8988T (cell line): ENCODE data around the gene RANBP6.

Experiments
- DNase-seq: peaks from one replicate; pipeline ENCODE4 v3.0.0; 2011

The RANBP6 gene

DNA sequence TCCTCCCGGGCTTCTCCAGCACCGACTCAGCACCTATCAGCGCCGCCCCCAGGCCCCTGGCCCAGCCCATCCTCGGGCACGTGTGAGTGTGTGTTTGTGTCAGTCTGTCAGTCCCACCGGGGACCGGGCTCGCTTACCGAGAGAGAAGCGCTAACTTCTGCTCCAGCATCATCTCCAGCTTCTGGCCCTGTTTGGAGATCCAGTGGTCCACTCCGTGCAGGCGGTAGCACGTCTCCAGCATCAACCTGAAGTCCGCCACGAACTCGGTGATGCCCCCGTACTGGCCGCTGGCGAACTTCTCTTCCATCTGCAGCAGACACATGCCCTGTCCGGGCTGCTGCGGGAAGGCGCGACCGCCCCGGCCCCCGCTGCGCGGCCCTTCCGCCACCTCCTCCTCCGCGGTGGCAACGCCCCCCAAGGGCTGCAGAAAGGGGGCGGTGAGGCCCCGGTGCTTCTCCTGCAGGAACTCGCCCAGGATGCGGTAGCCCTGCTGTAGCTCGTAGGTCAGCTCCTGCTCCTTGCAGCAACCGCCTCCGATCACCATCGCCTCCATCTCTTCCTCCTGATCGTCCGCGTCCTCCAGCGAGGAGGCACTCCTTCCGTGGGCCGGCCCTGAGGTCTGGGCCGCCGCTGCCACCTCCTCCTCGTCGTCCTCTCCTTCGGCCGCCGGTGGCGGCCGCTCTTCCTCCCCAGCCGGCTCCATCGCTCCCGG lies 8.2 kb downstream of the RANBP6 start:
- peak; percentile 38 for DNase-seq

DNA sequence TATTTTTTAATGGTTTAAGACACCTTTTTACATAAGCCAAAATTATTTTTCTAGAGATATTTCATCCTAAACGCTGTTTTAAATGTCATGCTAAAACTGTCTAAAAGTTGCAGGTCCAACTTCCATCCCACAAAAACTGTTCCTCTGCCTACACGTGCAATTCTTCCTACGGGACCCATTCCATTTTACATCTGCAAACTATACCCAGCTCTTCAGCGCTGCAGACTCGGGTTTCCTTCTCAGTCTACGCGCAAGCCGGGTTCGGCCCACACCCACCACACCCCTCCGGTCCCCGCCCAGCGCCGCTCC lies 8.7 kb downstream of the RANBP6 start:
- DNase-seq: no peak

DNA sequence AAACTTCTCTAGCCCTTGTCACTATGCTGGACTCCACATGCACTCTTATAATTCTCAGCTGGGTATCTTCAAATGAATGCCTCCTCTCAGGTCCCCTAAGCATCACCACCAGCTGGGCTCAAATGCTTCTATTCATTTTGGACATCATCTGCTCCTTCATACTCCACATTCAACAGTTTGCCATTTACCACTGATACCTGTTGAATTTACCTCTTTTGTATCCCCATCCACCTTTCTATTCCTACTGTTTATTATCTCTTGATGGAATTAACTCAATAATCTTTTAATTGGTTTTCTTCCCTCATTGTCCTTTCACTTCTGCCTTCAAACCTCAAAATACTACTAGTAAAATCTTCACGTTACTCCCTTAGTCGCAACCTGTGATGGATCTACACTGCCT lies 14.5 kb downstream of the RANBP6 start:
- no peak for DNase-seq

DNA sequence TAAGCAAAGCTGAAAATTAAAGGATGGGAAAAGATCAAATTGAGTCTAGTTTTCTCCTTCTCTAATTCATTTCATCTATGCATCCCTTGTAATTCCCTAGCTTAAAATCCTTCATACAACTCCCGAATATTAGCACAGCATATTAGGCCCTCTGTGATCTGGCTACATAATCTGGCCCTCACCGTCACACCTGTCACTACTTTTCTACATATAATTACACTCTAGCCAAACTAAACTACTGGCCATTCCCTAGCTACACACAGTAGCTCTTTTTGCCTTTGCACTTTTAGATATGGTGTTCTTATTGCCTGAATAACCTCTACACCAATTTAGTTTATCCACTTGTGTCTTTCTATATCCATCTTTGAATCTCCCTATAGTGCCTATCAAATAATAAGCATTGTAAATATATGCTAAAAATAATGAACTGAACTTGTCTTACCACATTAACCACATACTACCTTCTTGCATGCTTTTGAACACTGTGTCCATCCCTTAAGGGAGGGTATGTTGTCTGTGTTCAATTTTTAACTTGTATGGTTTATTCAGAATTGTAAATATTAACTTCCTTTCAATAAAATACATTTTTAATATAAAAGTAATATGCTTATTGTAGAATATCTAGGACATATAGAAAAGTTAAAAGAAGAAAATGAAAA lies 15.9 kb downstream of the RANBP6 start:
- no peak for DNase-seq

DNA sequence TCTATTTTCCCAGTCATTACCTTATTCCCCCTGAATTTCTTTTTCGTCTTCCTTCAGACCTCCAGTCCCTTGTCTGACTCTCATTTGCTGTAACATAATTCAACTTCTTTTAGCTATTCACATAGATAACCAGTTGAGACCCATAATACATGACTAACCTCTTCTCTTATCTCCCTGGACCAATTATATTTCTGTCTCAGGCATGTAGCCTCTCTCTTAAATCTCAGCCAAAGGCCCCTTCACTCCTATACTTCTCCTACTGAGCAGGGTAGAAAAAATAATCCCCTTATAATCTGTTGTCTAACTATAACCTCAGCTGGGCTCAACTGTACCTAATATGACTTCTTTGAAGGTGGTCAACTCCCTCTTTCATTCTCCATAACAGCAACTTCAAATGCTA lies 20.9 kb downstream of the RANBP6 start:
- DNase-seq: no peak

DNA sequence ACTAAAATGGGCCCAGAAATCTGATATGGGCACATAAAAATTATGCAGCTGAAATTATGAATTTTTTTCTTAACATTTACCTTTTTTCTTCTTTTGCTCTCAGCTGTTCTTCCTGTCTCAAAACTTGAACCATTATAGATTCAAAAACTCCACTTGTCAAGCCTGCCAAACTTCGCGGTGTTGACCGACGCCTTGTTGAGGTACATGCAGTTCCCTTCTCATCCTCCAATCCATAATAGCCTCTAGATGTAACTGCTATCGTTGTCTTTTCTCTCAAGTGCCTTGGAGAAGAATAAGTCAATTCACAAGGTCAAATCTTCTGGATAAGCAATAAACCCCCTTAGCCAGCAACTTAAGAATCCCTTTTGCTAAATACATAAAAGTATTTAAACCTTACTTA lies 27.2 kb downstream of the RANBP6 start:
- no peak for DNase-seq

DNA sequence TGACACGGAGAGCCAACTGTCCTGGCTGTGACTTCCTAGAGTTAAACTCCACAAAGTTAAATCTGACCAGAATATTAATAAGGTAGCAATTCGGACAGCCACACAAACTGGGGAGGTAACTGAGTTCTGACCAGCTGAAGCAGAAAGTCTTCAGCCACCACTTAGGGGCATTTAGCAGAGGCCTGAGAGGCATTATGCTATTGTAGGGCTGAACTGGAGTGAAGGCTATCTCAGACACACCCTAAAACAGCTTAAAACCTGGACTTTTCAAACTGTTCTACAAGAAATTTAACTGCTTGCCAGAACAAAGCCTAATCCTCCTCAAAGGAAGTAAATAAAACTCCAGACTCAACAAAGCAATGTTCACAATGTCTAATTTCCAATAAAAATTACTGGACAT lies 32.4 kb downstream of the RANBP6 start:
- DNase-seq: no peak

DNA sequence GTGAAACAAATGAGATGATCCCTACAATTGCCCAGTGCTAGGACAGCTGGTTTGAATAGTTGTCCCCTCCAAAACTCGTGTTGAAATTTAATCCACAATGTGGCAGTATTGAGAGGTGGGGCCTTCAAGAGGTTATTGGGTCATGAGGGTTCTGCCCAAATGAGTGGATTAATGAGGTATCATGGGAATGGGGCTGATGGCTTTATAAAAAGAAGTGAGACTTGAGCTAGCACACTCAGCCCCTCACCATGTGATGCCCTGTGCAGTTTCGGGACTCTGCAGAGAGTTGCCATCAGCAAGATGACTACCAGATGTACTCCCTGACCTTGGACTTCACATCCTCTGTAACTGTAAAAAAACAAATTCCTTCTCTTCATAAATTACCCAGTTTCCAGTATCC lies 33.1 kb downstream of the RANBP6 start:
- no peak for DNase-seq

DNA sequence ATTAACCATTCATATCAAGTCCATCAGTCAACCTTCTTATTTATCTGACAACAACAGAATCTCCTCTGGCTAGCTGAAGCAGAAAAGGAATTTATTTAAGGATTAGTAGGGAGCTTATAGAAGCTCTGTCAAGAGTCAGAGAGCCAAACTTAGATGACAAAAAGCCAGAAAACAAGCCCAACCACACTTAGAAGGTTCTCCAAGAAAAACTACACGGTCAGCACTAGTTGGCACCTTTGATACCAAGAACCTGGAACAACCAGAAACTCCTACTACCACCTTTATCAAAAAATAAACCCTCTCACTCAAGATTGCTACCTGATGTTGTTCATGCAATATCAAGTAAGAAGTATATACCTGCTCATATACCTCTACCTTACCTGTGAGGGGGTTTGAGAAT lies 36.9 kb downstream of the RANBP6 start:
- DNase-seq: no peak

DNA sequence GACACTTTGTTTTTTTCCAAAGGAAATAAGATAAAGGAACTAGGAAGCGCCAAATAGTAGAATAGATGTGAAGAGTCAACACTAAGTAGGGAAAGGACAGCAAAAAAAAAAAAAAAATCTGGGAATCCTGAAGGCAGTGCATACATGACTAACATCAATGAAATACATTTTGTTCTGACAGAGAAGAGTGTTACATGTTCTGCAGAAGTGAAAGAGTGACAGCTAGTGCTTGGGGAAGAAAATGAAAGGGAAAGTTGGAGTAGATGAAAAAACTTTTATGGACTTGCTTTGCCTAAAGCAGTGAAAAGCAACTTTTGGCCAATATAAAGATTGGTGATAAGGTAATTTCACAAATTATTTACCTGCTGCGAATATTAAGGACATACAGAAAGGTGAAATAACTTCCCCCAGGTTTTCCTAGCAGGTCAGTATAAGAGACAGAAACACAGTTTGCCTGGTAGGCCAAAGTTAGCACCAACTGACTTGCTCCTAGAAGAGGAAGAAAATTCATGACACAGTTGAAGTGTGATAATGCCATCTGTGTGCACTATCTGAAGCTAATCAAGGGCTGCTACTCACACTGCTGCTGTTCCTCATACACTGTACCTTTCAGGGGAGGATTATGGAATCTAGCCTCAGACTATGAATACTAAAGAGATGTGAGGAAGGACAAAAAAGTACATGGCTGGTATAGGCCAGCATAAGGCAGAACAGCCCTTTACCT lies 38.6 kb downstream of the RANBP6 start:
- no peak for DNase-seq

DNA sequence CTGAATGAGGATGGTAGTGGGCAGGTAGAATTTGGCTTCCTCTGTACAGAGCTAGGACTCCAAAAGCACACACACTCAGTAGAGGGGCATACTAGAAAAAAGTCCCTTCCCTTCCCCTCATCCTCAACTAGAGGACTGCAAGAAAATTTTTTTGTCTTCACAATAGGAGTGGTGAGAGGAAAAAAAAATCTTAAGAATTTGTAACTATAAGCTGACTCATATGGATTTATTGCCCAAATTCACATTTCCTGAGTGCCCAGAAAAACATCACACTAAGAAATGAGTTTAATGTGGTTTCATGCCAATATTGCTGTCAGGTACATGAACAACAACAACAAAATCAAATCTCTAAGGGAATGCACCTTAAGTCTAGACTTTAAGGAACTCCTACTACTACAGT lies 43.7 kb downstream of the RANBP6 start:
- DNase-seq: no peak
